Stomach smooth muscle (tissue), 2 donors: Measurements from ENCODE around the gene ASPRV1.

Experiments used
- H3K27ac ChIP-seq: one replicate; pipeline ENCODE4 v1.7.0; 2013; ENCODE audit warnings: mild to moderate bottlenecking, low read length, inconsistent platforms
- H3K27me3 ChIP-seq, 2 donors: one replicate each; pipeline ENCODE4 v1.7.0; 2013; ENCODE audit warnings: low read length in 2 of 2; ENCODE audit not compliant: insufficient read depth in 2 of 2, control insufficient read depth in 1 of 2
- H3K36me3 ChIP-seq, 2 donors: one replicate each; pipeline ENCODE4 v1.7.0; 2013; ENCODE audit warnings: low read length in 2 of 2; ENCODE audit not compliant: control insufficient read depth in 2 of 2, insufficient read depth in 2 of 2
- H3K4me1 ChIP-seq: one replicate; pipeline ENCODE4 v1.7.0; 2013; ENCODE audit warnings: low read length; ENCODE audit not compliant: control insufficient read depth, insufficient read depth
- H3K4me3 ChIP-seq, 2 donors: one replicate each; pipeline ENCODE4 v1.7.0; 2013; ENCODE audit warnings: low read length in 2 of 2
- H3K9ac ChIP-seq, 2 donors: one replicate each; pipeline ENCODE4 v1.7.0; 2013; ENCODE audit warnings: low read length in 2 of 2, mild to moderate bottlenecking in 1 of 2
- H3K9me3 ChIP-seq, 2 donors: one replicate each; pipeline ENCODE4 v1.7.0; 2013; ENCODE audit warnings: low read length in 2 of 2; ENCODE audit not compliant: control insufficient read depth in 2 of 2
- donor health status: healthy.
- donor health status: Pancreatic carcinoma.

The ASPRV1 gene

DNA sequence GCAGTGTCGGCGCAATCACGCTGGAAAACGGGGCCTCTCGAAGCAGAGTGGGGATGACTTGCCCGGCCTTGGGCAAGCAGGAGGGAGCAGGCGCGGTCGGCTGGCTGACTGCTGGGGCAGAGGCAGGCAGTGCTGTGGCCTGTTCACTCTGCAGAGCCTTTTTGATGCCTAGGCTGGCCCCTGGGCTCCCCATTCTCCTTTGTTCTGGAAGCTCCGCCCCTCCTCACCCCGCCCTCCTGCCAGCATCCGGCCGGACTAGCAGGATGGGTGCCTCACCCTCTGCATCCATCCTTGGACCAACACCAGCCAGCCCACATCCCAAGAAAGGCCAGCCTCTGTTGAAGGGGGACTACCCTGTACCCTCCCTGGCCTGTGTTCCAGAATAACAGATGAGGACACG, at the start of gene ASPRV1:
TSS of gene ASPRV1 (minus strand) at position 136 of the 400 bp plus-strand sequence. CDS start 195 bp downstream, outside the sequence.
- H3K36me3 ChIP-seq, result no peaks in the 10 kb centered on the region
- no peak within 1 kb of the TSS for H3K9ac ChIP-seq
- no peak within 1 kb of the TSS for H3K4me3 ChIP-seq
- no peaks in the 10 kb centered on the region for H3K27me3 ChIP-seq
- H3K4me1 ChIP-seq, result no peaks in the 10 kb centered on the region
- H3K9me3 ChIP-seq, result no peaks in the 10 kb centered on the region
- H3K27ac ChIP-seq, result no peak within 1 kb of the TSS

DNA sequence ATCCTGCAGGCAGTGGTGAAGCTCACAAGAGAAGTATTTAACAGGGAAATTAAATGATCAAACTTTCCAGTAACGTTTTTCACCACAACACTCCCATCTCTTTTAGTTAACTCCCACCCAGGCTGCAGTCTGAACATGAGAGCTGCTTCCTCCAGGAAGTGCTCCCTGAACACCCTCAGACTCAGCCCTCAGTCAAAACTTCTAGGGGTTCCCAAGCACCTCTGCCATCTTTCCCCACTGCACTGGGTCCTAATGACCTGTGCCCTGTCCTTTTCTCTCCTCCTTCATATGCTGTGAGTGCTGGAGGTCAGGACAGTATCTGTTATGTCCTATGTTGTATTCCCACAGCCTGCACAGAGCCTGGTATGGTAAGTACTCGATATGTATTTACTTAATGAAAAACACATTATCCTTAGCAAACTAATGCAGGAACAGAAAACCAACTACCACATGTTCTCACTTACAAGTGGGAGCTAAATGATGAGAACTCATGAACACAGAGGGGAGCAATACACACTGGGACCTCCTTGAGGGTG, 49.2 kb upstream of the ASPRV1 start:
- Histone ChIP-seq H3K4me1 (no peaks in the 10 kb centered on the region), H3K27me3 (no peaks in the 10 kb centered on the region), H3K4me3 (no peak overlapping the region), H3K36me3 (peaks cover 0 to 4% of the 10 kb centered on the region in 2 donors), H3K9ac (no peak overlapping the region), H3K27ac (no peak overlapping the region), H3K9me3 (no peaks in the 10 kb centered on the region)

DNA sequence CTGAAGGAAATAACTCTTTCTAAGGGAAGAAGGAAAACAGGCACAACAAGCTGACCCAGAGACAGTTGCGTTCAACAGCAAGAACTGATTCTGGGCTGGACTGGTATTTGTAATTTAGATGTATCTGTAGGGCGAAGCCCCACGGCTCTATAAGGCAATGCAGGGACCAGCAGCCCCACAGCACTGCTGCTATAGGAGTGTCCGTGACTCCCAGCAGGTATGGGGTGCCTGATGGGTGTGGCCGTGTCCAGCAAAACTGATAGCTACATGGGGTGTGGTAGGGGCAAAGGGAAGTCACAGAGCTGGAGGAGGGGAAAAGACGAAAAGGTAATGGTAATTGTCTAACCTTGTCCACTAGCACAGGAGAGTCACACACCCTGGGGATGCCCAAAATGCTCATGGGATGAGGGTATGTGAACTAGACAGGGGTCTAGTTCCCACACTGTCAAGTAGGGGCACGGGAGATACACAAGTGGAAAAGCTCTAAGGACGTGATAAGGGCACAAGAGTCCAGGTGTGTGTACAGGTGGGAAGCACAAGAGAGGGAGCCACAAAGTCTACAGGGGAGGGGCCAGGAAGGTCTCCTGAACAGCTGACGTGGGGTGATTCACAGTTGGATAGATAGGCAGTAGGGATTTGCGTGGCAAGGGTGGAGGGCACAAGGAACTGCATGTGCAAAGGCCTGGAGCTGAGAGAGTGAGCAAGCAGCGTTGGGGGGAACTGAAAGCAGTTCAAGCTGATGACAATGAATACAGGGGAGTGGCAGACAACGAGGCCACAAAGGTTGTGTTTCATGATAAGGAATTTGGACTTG, 48.5 kb upstream of the ASPRV1 start:
- no peaks in the 10 kb centered on the region for H3K36me3 ChIP-seq
- H3K27me3 ChIP-seq, result no peaks in the 10 kb centered on the region
- no peaks in the 10 kb centered on the region for H3K9me3 ChIP-seq
- H3K4me1 ChIP-seq, result no peaks in the 10 kb centered on the region
- no peak overlapping the region for H3K9ac ChIP-seq
- H3K4me3 ChIP-seq, result no peak overlapping the region
- H3K27ac ChIP-seq, result no peak overlapping the region

DNA sequence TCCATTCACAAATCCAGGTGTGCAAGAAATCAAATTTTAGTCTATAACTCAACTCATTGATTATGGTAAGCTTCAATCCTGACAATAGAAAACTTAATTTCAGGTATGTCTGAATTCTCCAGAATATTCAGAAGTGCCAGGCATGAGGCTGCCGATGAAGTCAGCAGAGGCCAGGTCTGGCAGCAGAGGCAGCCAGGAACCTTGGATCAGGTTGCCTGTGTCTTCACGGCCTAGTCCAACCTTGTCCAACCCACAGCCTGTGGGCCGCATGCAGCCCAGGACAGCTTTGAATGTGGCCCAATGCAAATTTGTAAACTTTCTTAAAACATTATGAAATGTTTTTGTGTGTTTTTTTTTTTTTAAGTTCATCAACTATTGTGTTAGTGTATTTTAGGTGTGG, 46.9 kb upstream of the ASPRV1 start:
- H3K27me3 ChIP-seq, result no peaks in the 10 kb centered on the region
- H3K36me3 ChIP-seq, result no peaks in the 10 kb centered on the region
- H3K27ac ChIP-seq, result no peak overlapping the region
- H3K9ac ChIP-seq, result no peak overlapping the region
- no peaks in the 10 kb centered on the region for H3K4me1 ChIP-seq
- H3K4me3 ChIP-seq, result no peak overlapping the region
- H3K9me3 ChIP-seq, result no peaks in the 10 kb centered on the region

DNA sequence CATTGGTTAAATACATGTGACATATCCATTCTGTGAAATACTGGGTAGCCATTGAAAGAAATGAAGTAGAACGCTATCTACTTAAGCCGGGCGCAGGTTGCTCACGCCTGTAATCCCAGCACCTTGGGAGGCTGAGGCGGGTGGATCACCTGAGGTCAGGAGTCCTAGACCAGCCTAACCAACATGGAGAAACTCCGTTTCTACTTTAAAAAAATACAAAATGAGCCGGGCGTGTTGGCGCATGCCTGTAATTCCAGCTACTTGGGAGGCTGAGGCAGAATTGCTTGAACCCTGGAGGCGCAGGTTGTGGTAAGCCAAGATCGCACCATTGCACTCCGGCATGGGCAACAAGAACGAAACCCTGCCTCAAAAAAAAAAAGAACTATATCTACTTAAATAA, 45.7 kb upstream of the ASPRV1 start:
- H3K4me1 ChIP-seq, result no peaks in the 10 kb centered on the region
- H3K9ac ChIP-seq, result no peak overlapping the region

DNA sequence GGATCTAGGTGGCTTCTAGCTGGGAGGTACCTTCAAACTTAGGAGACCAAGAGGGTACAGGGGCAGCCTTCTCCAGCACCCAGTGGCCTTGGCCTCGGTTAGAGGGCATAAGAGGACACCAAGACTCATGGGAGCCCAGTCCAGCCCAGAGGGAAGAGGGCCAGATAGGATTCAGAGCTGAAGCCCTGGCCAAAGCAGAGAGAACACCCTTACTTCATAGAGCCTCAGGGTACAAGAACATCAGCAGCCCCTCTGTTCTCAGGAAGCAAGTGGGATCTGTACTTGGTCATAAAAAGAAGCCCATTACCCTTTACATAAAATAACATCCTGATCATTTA, 45.0 kb upstream of the ASPRV1 start:
- no peak overlapping the region for H3K27ac ChIP-seq
- peaks cover 0 to 2% of the 10 kb centered on the region in 2 donors for H3K36me3 ChIP-seq

More for the DNA sequence above, 45.7 kb upstream of the ASPRV1 start:
- no peaks in the 10 kb centered on the region for H3K27me3 ChIP-seq
- no peaks in the 10 kb centered on the region for H3K9me3 ChIP-seq
- peaks cover 0 to 2% of the 10 kb centered on the region in 2 donors for H3K36me3 ChIP-seq
- H3K4me3 ChIP-seq, result no peak overlapping the region
- H3K27ac ChIP-seq, result no peak overlapping the region

DNA sequence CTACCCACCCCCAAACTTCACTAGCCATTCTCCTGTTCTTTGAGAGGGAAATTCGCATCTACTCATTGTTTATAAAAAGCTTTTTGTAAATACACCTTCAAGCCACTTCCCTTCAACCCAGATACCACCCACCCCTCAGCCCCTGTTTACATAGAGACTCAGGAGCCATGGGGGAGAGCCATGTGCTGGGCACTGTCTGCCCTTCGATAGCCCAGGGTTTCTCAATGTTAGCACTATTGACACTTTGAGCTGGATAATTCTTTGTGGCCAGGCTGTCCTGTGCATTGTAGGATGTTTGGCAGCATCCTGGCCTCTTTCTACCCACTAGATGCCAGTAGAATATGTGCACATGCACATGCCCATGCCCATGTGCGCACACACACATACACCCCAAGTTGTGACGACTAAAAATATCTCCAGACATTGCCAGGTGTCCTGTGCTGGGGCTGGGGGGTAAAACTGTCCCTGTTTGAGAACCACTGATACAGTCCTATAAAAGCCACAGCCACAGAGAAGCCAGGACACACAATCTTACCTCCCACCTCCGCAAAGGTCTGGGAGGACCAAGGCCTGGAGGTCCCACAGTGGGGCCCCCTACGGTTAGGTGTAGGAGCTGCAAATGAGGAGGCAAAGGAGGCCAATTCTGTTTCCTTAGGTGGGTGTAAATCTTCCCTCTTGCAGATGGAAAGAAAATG, 44.5 kb upstream of the ASPRV1 start:
- peaks cover 0 to 2% of the 10 kb centered on the region in 2 donors for H3K36me3 ChIP-seq
- H3K27me3 ChIP-seq, result no peaks in the 10 kb centered on the region
- no peak overlapping the region for H3K27ac ChIP-seq
- no peaks in the 10 kb centered on the region for H3K4me1 ChIP-seq
- H3K9me3 ChIP-seq, result no peaks in the 10 kb centered on the region
- H3K9ac ChIP-seq, result no peak overlapping the region
- H3K4me3 ChIP-seq, result no peak overlapping the region

More for the DNA sequence above, 45.0 kb upstream of the ASPRV1 start:
- H3K4me1 ChIP-seq, result no peaks in the 10 kb centered on the region
- no peak overlapping the region for H3K4me3 ChIP-seq
- H3K9me3 ChIP-seq, result no peaks in the 10 kb centered on the region
- H3K27me3 ChIP-seq, result no peaks in the 10 kb centered on the region
- no peak overlapping the region for H3K9ac ChIP-seq

DNA sequence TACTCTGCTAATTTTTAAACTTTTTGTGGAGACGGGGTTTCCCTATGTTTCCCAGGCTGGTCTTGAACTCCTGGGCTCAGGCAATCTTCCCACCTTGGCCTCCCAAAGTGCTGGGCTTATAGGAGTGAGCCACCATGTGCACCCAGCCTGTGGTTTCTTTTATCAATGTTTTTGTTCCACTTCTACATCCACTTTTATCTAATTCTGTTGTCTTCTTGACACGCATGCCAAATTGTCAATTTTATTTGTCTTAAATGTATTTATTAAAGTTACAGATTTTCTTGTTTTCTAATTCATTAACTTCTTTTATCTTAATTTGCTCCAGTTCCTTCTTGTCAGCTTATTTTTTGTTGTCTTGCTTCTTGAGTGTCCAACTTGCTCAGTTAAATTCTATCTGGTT, 43.8 kb upstream of the ASPRV1 start:
- no peak overlapping the region for H3K27ac ChIP-seq
- no peaks in the 10 kb centered on the region for H3K4me1 ChIP-seq
- no peak overlapping the region for H3K4me3 ChIP-seq
- no peaks in the 10 kb centered on the region for H3K9me3 ChIP-seq
- H3K9ac ChIP-seq, result no peak overlapping the region
- H3K27me3 ChIP-seq, result no peaks in the 10 kb centered on the region
- peaks cover 0 to 2% of the 10 kb centered on the region in 2 donors for H3K36me3 ChIP-seq

DNA sequence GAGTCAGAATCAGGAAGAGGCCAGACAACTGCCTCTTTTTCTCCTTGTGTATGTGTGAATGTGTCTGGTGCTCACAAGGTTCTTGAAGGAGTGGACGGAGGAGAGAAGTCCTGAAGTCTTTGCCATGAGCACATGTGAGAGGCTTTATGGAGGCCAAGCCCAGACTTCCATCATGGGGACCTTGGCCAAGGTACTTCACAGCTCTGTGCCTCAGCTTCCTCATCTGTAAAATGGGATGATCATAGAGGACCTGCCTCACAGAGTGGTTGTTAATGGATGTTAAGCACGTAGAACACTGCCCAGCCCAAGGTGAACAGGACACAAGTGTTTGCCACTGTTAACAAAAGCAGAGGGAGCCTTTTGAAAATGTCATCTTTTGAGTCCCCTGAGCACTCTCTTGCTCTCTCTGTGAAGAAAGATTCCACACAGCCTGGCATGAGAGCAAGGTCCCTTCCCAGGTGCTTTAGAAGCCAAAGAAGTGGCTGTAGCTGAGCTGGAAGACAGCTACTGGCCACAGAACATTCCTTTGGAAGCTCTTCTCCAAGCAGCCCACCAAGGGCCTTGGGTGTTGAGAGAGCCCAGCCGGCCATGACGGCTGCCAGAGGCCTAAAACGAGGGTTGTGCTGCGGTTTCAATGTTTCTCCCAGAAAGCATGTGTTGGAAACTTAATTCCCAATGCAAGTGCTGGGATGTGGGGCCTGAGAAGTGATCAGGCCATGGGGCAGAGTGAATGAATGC, 41.8 kb upstream of the ASPRV1 start:
- Histone ChIP-seq H3K36me3 (peaks cover 0 to 2% of the 10 kb centered on the region in 2 donors), H3K27ac (no peak overlapping the region), H3K4me1 (no peaks in the 10 kb centered on the region), H3K4me3 (no peak overlapping the region), H3K9ac (no peak overlapping the region), H3K27me3 (no peaks in the 10 kb centered on the region), H3K9me3 (no peaks in the 10 kb centered on the region)

DNA sequence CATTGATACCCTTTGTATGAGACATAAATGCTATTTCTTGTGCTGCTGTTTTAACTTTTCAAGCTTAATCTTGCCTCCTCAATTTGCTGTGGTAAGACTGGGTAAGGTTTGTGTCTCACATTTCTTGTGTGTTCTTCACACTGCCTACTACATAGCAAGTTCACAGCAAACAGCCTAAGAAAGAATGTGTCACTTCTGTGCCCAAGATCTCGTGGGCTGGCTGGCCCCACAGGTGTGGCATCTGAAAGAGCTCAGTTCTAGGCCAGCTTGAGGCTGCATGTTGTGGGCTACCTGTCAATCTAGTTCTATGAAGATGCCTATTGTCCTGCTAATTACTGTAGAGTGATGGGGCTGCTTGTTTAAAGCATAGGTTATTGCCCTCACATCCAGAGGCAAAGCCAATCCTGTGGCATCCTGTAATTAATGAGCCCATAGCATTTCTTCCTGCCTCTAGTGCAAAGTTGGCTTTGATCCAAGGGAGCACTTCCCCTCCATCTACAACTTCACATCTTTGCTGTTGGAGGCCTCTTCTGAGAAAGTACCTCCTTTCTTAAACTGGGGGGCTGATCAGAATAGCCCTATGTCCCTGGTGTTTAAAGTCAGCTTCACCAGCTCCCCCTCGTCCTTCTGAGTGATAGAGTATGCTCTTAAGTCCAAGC, 40.9 kb upstream of the ASPRV1 start:
- H3K4me3 ChIP-seq, result no peak overlapping the region
- H3K4me1 ChIP-seq, result no peaks in the 10 kb centered on the region
- H3K36me3 ChIP-seq, result peaks cover 0 to 2% of the 10 kb centered on the region in 2 donors
- no peaks in the 10 kb centered on the region for H3K27me3 ChIP-seq
- H3K9me3 ChIP-seq, result no peaks in the 10 kb centered on the region
- H3K9ac ChIP-seq, result no peak overlapping the region
- no peak overlapping the region for H3K27ac ChIP-seq
